ENCODE measurements around the gene MACROD2.

MACROD2 gene

GRCh38 chr20:15655295-15655874 is 1660.1 kb downstream of the MACROD2 start:
- DNase-seq, result no peak

- DNase-seq, result no peak
Observed at GRCh38 chr20:15656124-15656523, 1660.8 kb downstream of the MACROD2 start.

- DNase-seq, result no peak
Observed at GRCh38 chr20:15658295-15658694, 1663.0 kb downstream of the MACROD2 start.

GRCh38 chr20:15673206-15673605 is 1677.9 kb downstream of the MACROD2 start:
- DNase-seq, result no peak

- DNase-seq, result no peak
Observed at GRCh38 chr20:15674253-15675060, 1679.1 kb downstream of the MACROD2 start.

- DNase-seq, result no peak
Observed at GRCh38 chr20:15675061-15675514, 1679.8 kb downstream of the MACROD2 start.

- DNase-seq, result no peak
Observed at GRCh38 chr20:15675813-15676484, 1680.6 kb downstream of the MACROD2 start.

GRCh38 chr20:15676815-15677214 is 1681.5 kb downstream of the MACROD2 start:
- DNase-seq, result no peak

GRCh38 chr20:15682690-15683089 is 1687.4 kb downstream of the MACROD2 start:
- no peak for DNase-seq

GRCh38 chr20:15692570-15692969 is 1697.3 kb downstream of the MACROD2 start:
- no peak for DNase-seq

GRCh38 chr20:15699431-15700146 is 1704.3 kb downstream of the MACROD2 start:
- no peak for DNase-seq

- DNase-seq, result no peak
Observed at GRCh38 chr20:15700147-15700765, 1704.9 kb downstream of the MACROD2 start.

- DNase-seq, result no peak
Observed at GRCh38 chr20:15702161-15702560, 1706.8 kb downstream of the MACROD2 start.

- no peak for DNase-seq
Observed at GRCh38 chr20:15703171-15703911, 1708.0 kb downstream of the MACROD2 start.

GRCh38 chr20:15705975-15706374 is 1710.7 kb downstream of the MACROD2 start:
- DNase-seq, result no peak

GRCh38 chr20:15706719-15707118 is 1711.4 kb downstream of the MACROD2 start:
- no peak for DNase-seq

- DNase-seq, result peak; percentile 59 to 82 (median 74)
Observed at GRCh38 chr20:15708984-15709598, 1713.8 kb downstream of the MACROD2 start.

GRCh38 chr20:15710636-15711035 is 1715.3 kb downstream of the MACROD2 start:
- DNase-seq, result no peak

GRCh38 chr20:15711177-15711576 is 1715.9 kb downstream of the MACROD2 start:
- DNase-seq, result no peak

GRCh38 chr20:15716256-15716655 is 1720.9 kb downstream of the MACROD2 start:
- no peak for DNase-seq

GRCh38 chr20:15726416-15726815 is 1731.1 kb downstream of the MACROD2 start:
- DNase-seq, result no peak
